H54 (cell line): ENCODE data around the gene KRCC1.
A peak's percentile ranks its signal among the peaks of the same experiment; 100 is the strongest.
"Not testable (repeated sequence)": the region's sequence is repeated elsewhere in the genome, so short reads cannot be mapped to it uniquely, and the experiment has no call there.

Experiments
- DNase-seq: peaks from one replicate; pipeline ENCODE4 v3.0.0; 2011; ENCODE audit warnings: low spot score, mixed read lengths; ENCODE audit not compliant: insufficient read length
- FAIRE-seq: peaks from 3 replicates; lab custom pipeline; 2011; peaks lifted over from hg19 to GRCh38; lab: Jason Lieb, UNC
- POLR2A ChIP-seq: IDR thresholded peaks from 2 replicates; pipeline ENCODE4 v1.6.1; 2011; ENCODE audit warnings: low read depth, mild to moderate bottlenecking, low read length

The KRCC1 gene

DNA sequence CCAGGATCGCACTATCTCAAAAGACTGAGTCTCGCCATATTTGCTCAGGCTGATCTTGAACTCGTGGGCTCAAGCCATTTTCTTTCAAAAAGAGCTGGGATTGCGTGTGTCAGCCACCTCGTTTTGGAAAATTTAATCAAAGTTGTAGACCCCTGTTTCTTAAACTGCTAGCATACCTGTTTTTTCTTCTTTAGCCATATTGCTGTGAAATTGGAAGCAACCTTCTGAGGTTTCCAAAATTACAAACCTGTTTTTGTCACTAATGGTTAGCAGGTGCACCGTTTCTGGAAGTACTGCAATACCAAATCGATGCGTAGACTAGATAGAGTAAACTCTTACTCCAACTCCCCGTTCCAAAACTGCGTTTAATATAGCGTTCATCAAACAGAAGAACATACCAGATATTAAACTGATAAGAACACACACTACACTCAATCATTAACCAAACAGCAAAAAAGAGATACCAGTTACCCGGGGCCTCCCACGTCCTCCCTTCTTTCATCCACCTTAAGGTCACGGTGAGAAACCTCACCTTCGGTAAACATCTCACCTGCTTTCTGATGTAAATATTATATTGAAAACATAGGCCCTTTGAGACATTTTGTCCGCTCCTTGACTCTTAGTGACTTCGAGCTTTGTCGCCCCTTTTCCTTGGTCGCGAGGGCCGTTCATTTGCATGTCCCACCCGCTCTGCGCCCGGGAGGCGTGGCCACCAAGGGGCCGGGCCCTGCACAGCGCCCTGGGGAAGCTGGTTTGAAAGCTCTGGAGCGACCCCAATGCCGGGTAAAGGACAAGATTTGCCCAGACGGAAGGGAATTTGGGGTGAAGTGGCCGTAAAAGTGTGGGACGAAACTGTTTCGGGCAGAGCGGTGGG lies 39.3 kb downstream of the KRCC1 start, which contains the start of gene RNU2-63P:
RNU2-63P (minus strand) TSS at position 462 of the 874 bp plus-strand sequence.
- no peak for FAIRE-seq
- DNase-seq = peak; percentile 32
- TF ChIP-seq POLR2A = peak; percentile 76

DNA sequence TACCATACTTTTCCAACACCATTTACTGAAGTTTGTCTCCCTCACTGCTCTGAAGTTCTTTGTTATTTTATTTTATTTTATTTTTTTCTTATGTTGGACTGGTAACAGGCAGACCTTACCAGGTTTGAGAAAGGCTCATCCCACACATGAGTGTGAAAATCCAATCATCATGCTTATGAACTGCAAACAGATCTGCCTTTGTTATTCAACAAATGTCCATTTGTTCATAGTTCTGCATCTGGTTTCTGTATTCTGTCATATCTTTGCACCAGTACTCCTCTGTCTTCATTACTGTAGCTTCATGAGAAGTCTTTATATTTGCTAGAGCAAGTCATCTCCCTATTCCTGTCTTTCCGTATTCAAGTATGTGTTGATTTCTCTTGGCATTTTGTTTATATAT lies 44.6 kb downstream of the KRCC1 start:
- FAIRE-seq (no peak), DNase-seq (no peak)
- TF ChIP-seq POLR2A = no peak

GRCh38 chr2:88010136-88010535 lies 45.4 kb downstream of the KRCC1 start:
- no peak for FAIRE-seq

DNA sequence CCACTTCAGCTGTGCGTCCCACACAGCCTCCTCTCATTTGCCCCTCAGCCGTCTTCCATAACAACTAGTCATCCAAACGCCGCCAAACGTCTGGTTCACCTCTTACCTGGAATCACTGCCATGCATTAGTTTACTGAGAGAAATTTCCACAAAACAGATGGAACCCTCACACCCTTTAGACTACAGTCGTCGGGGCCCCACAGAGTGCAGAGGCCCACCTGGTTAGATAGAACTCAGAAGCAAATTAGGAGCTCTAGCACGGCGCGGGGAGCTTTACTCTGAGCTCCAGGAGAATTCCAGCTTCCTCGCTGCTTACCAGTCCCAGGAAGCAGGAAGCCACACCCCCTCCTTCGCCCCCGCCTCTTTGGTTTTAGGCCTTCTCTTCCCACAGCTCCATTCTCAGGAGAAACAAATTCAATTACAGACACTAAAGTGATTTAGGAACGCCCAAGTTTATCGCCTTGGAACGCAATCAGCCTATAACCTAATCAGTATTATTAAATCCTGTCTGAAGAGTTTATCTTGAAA lies 48.6 kb downstream of the KRCC1 start:
- no peak for DNase-seq
- FAIRE-seq = no peak
- TF ChIP-seq POLR2A = no peak

More at GRCh38 chr2:88010136-88010535, 45.4 kb downstream of the KRCC1 start:
- TF ChIP-seq POLR2A = no peak
- DNase-seq = no peak

DNA sequence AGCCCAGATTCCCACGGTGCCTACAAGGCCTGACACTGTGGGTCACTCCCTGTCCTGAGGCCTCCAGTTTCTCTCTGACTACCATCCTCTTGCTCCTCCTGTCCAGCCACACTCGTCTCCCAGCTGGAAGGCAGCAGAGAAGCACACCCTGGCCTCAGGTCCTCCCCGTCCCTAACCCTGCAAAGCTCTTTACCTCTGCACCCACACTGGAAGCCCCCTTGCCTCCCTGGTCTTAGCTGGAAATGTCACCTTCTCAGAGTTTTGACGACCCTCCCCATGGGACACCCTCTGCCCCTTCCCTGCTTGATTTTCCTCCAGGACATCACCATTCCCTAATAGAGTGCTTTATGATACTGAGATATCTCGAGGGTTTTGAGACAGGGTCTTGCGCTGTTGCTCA lies 49.8 kb downstream of the KRCC1 start:
- FAIRE-seq (no peak), DNase-seq (no peak)

GRCh38 chr2:88003074-88003755 lies 52.4 kb downstream of the KRCC1 start:
- FAIRE-seq = no peak
- no peak for DNase-seq
- TF ChIP-seq POLR2A = no peak

More for the DNA sequence above, 49.8 kb downstream of the KRCC1 start:
- TF ChIP-seq POLR2A = no peak

DNA sequence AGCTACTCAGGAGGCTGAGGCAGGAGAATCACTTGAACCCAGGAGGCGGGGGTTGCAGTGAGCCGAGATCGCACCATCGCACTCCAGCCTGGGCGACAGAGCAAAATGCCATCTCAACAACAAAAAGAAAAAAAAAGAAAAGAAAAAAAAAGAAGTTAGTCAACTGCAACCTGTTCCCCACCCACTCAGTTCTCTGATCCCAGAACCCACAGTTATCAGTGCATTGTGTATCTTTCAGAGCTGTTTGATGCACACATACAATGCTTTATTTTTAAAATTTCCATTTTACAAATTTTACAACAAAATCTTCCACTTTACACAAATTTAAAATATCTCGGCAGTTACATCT lies 53.2 kb downstream of the KRCC1 start:
- FAIRE-seq (no peak), DNase-seq (no peak)
- TF ChIP-seq POLR2A = no peak

- FAIRE-seq, DNase-seq: not testable (repeated sequence)
Observed at GRCh38 chr2:88000474-88000873, 55.1 kb downstream of the KRCC1 start.

GRCh38 chr2:87996570-87996969 lies 59.0 kb downstream of the KRCC1 start:
- DNase-seq (no peak), FAIRE-seq (no peak)
- TF ChIP-seq POLR2A = no peak

DNA sequence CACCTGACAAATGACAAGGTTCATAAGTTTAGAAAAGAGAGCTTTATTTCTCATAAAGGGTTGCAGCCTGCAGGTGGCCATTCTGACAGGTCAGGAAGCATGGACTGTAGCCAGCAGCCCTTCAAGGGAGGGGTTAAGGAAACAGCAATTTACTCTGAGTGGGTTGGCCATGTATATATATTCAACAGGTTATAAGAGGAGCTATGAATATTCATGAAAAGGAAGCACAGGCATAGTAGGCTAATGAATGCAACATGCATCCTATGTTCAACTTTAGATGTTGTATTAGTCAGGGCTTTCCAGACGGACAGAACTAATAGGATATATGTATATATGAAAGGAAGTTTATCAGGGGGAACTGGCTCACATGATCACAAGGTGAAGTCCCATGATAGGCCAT lies 59.8 kb downstream of the KRCC1 start:
- TF ChIP-seq POLR2A = no peak
- FAIRE-seq (no peak), DNase-seq (no peak)

DNA sequence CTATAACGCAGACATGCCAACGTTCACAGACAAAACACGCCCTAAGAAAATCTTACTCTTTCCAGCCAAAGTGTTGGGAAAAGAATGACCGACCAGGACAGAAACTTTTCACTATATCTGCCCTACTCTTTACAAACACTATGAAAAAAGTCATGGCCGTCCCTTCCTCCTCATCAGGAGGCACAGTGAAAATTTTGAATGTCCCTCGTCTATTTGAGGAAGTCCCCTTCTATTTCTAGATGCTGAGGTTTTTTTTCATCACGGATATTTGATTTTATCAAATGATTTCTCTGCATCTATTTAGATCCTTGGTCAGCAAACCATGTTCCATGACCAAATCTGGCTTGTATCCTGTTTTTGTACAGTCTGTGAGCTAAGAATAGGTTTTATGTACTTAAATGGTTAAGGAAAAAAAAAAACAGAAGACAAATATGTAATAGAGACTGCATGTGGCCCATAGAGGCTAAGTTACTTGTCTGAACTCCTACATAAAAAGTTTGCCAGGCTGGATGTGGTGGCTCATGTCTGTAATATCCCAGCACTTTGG lies 61.2 kb downstream of the KRCC1 start:
- not testable (repeated sequence) for FAIRE-seq, DNase-seq

DNA sequence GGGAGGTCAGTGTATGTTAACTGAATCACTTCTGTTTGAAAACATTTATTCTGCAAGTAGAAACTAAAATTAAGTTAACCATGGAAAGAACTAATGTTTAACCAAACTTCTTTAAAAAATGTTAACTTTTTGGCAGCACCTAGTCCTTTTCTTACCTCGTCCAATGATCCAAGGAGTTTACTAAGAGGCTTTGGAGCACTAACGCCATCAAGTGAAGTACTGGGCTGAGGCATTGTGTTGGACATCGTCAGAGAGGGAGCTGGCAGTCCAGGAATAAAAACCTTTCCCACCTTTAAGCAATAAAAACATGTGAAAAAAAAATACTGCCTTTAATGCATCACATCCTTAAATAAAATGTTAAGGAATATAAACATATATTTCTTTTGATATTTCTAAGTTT lies 63.0 kb downstream of the KRCC1 start:
- not testable (repeated sequence) for DNase-seq, FAIRE-seq

DNA sequence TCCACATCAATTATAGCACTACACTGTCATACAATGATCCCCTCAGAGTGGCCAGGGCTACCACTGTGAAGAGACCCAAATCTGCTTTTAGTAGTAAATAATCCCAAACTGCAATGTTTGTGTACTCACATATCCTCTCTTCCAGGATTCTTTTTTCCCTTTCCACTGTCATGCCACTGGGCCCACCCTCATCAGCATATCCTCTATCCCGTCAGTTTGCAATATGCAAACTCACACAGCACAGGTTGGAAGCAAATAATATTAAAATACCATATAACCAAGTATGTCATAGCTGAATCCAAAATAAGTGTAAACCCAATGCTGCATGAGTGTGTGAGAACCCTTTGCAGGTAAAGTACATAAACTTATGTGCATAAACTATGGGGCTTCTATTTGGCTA lies 68.1 kb downstream of the KRCC1 start:
- FAIRE-seq, DNase-seq: not testable (repeated sequence)

DNA sequence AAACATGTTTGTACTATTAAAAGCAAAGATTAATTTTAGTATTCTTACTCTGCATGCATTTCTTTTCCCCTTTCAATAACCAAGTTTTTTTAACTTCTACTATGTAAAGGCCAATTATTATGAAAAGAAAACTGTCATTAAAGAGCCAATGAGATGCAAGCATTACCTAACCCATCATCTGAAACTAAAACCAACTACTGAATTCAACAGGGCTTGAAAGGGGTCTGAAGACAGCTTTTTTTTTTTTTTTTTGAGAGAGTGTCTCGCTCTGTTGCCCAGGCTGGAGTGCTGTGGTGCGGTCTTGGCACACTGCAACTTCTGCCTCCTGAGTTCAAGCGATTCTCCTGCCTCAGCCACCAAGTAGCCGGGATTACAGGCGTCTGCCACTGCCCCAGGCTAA lies 69.7 kb downstream of the KRCC1 start:
- FAIRE-seq, DNase-seq: not testable (repeated sequence)

GRCh38 chr2:87981182-87981581 lies 74.4 kb downstream of the KRCC1 start:
- not testable (repeated sequence) for FAIRE-seq, DNase-seq
